Keratinocyte (primary cell): Measurements from ENCODE around the gene GNAL. TPM values are rescaled to one million over a fixed set of nuclear protein-coding genes. Genes with fewer than 3 reads are reported as not detected.
"Not testable (repeated sequence)": the region's sequence is repeated elsewhere in the genome, so short reads cannot be mapped to it uniquely, and the experiment has no call there.

ENCODE experiments used
- DNase-seq: peaks from one replicate; pipeline ENCODE4 v3.0.0-alpha.2; 2011; ENCODE audit warnings: low read depth, missing footprints, low spot score
- FAIRE-seq: peaks from 2 replicates; lab custom pipeline; 2011; peaks lifted over from hg19 to GRCh38; lab: Jason Lieb, UNC
- H2AFZ ChIP-seq: 2 replicates; pipeline ENCODE4 v1.6.0; 2012; ENCODE audit warnings: low read length, control low read depth, inconsistent platforms; ENCODE audit not compliant: control insufficient read depth
- H3K27ac ChIP-seq: 2 replicates; pipeline ENCODE4 v1.5.1; 2011; ENCODE audit warnings: low read length; ENCODE audit not compliant: control insufficient read depth, insufficient read depth
- H3K27me3 ChIP-seq: 3 replicates; pipeline ENCODE4 v1.6.0; 2011; ENCODE audit warnings: low read length; ENCODE audit not compliant: control insufficient read depth, insufficient read depth; ENCODE audit errors: extremely low read depth
- H3K36me3 ChIP-seq, 2 experiments: 2 replicates in 1 of 2; 3 replicates in 1 of 2; pipeline ENCODE4 v1.5.1; 2011; ENCODE audit warnings: low read length in 2 of 2, mild to moderate bottlenecking in 1 of 2; ENCODE audit not compliant: control insufficient read depth in 2 of 2, insufficient read depth in 2 of 2; ENCODE audit errors: extremely low read depth in 1 of 2
- H3K4me1 ChIP-seq: 3 replicates; pipeline ENCODE4 v1.5.1; 2011; ENCODE audit warnings: low read length; ENCODE audit not compliant: control insufficient read depth, insufficient read depth; ENCODE audit errors: extremely low read depth
- H3K4me2 ChIP-seq: 3 replicates; pipeline ENCODE4 v1.6.0; 2011; ENCODE audit warnings: low read depth, low read length; ENCODE audit not compliant: control insufficient read depth, insufficient read depth; ENCODE audit errors: extremely low read depth
- H3K4me3 ChIP-seq, 3 experiments: fragments of 200-600 bp in 1 of 3; sonication (generic) in 1 of 3; 2 replicates in 2 of 3; 3 replicates in 1 of 3; pipeline ENCODE4 v1.5.1; 2011 to 2016; ENCODE audit warnings: low read length in 3 of 3, mild to moderate bottlenecking in 3 of 3, control low read depth in 2 of 3, inconsistent platforms in 1 of 3, low read depth in 1 of 3, mixed read lengths in 1 of 3, mixed run types in 1 of 3, moderate library complexity in 1 of 3; ENCODE audit not compliant: control insufficient read depth in 2 of 3, insufficient read depth in 2 of 3; ENCODE audit errors: extremely low read depth in 1 of 3
- H3K79me2 ChIP-seq: 2 replicates; pipeline ENCODE4 v1.6.0; 2012; ENCODE audit warnings: low read length; ENCODE audit not compliant: control insufficient read depth, insufficient read depth
- H3K9ac ChIP-seq: 3 replicates; pipeline ENCODE4 v1.6.0; 2011; ENCODE audit warnings: low read length; ENCODE audit not compliant: control insufficient read depth, insufficient read depth; ENCODE audit errors: extremely low read depth
- H3K9me1 ChIP-seq: 3 replicates; pipeline ENCODE4 v1.6.0; 2011; ENCODE audit warnings: low read length; ENCODE audit not compliant: control insufficient read depth, insufficient read depth; ENCODE audit errors: extremely low read depth
- H3K9me3 ChIP-seq: 2 replicates; pipeline ENCODE4 v1.5.1; 2012; ENCODE audit warnings: low read depth, low read length; ENCODE audit not compliant: control insufficient read depth
- H4K20me1 ChIP-seq: 3 replicates; pipeline ENCODE4 v1.6.0; 2011; ENCODE audit warnings: low read length; ENCODE audit not compliant: control insufficient read depth, insufficient read depth; ENCODE audit errors: extremely low read depth
- CTCF ChIP-seq, 3 experiments: IDR thresholded peaks in 1 of 3; conservative IDR thresholded peaks in 1 of 3; optimal IDR thresholded peaks in 1 of 3; 2 replicates in 2 of 3; 3 replicates in 1 of 3; pipeline versions ENCODE3 to v1.5.1; 2011; ENCODE audit warnings: low read length in 3 of 3, mild to moderate bottlenecking in 3 of 3, moderate library complexity in 2 of 3, control low read depth in 1 of 3, inconsistent platforms in 1 of 3; ENCODE audit not compliant: insufficient read depth in 2 of 3; ENCODE audit errors: extremely low read depth in 1 of 3
- EZH2 ChIP-seq: IDR thresholded peaks from one replicate; pipeline ENCODE4 v1.6.1; 2012; ENCODE audit warnings: inconsistent platforms, mild to moderate bottlenecking, low read length, moderate library complexity
- dilution Hi-C: fragments of 300-500 bp; cut with MboI; formaldehyde crosslinking; loops from one replicate; pipeline ENCODE4 v1.7.0; 2020; ENCODE audit warnings: low sequenced_read_pairs; ENCODE audit not compliant: extremely low pct_ligation_motif_present
- polyA plus RNA-seq, 5 experiments: library from polyadenylated mRNA; depleted of rRNA in 3 of 5; stranded (reverse) in 3 of 5; stranded (forward) in 1 of 5; unstranded in 1 of 5; fragments of >200 nt; gene quantifications; 1 replicate in 1 of 5; 2 replicates in 3 of 5; 3 replicates in 1 of 5; pipeline versions ENCODE4 v1.2.1 to v1.2.3, GENCODE V29; 2011 to 2012; ENCODE audit warnings: missing spikeins in 2 of 5, low read depth in 1 of 5, low replicate concordance in 1 of 5

Gene GNAL
- polyA plus RNA-seq, 1 donor (not counting 4 experiments of a cell fraction or from before 2014, with no cell fraction given), result 30.0 TPM

GRCh38 chr18:11909061-11909455, 220.0 kb downstream of the GNAL start:
- Histone ChIP-seq H3K36me3 (peaks cover 0 to 2% of the 10 kb centered on the region in 2 experiments), H3K9ac (peak overlapping the region; percentile 93), H3K4me3 (peak overlapping the region; percentile 79 to 96 (median 95)), H3K9me1 (no peaks in the 10 kb centered on the region), H3K4me1 (peaks cover 11% of the 10 kb centered on the region), H3K79me2 (peaks cover 2% of the 10 kb centered on the region), H4K20me1 (no peaks in the 10 kb centered on the region), H2AFZ (peak overlapping the region; percentile 91), H3K27ac (peak overlapping the region; percentile 84), H3K27me3 (no peaks in the 10 kb centered on the region), H3K4me2 (peak overlapping the region; percentile 95), H3K9me3 (no peaks in the 10 kb centered on the region)
- TF ChIP-seq CTCF (optimal IDR thresholded peaks at IDR 0.05 in 1 of 3, IDR thresholded peaks at IDR 0.05 in 1 of 3, conservative IDR thresholded peaks at IDR 0.05 in 1 of 3; ENCODE audit: extremely low read depth in 1 of 3, insufficient read depth in 2 of 3, low read length in 3 of 3) (no peak), EZH2 (no peak)
- DNase-seq, result no peak
- dilution Hi-C loops, result no loop called here
- FAIRE-seq, result no peak

GRCh38 chr18:11909591-11910026, 220.5 kb downstream of the GNAL start:
- Histone ChIP-seq H2AFZ (peak overlapping the region; percentile 35), H3K4me3 (peak overlapping the region in 1 of 3 experiments; percentile 95), H3K4me2 (peak overlapping the region; percentile 95)

GRCh38 chr18:11916880-11917279, 227.8 kb downstream of the GNAL start:
- FAIRE-seq, H3K27me3 ChIP-seq, H3K9me3 ChIP-seq, H3K4me2 ChIP-seq, H2AFZ ChIP-seq, dilution Hi-C loops, H3K4me3 ChIP-seq, H3K36me3 ChIP-seq, H3K79me2 ChIP-seq, H4K20me1 ChIP-seq, DNase-seq, H3K27ac ChIP-seq, H3K9ac ChIP-seq, H3K9me1 ChIP-seq, H3K4me1 ChIP-seq: not testable (repeated sequence)

More at GRCh38 chr18:11909591-11910026, 220.5 kb downstream of the GNAL start:
- Histone ChIP-seq H3K79me2 (peaks cover 2% of the 10 kb centered on the region), H3K36me3 (peaks cover 0 to 2% of the 10 kb centered on the region in 2 experiments), H3K9me3 (no peaks in the 10 kb centered on the region), H3K4me1 (peaks cover 11% of the 10 kb centered on the region), H4K20me1 (no peaks in the 10 kb centered on the region), H3K9ac (peak overlapping the region; percentile 93), H3K27me3 (no peaks in the 10 kb centered on the region), H3K27ac (peak overlapping the region; percentile 84), H3K9me1 (no peaks in the 10 kb centered on the region)
- DNase-seq (no peak), FAIRE-seq (no peak)
- TF ChIP-seq CTCF (optimal IDR thresholded peaks at IDR 0.05 in 1 of 3, IDR thresholded peaks at IDR 0.05 in 1 of 3, conservative IDR thresholded peaks at IDR 0.05 in 1 of 3; ENCODE audit: extremely low read depth in 1 of 3, insufficient read depth in 2 of 3, low read length in 3 of 3) (no peak), EZH2 (no peak)
- dilution Hi-C loops, result no loop called here

- H3K9me1 ChIP-seq, H3K27me3 ChIP-seq, H3K4me2 ChIP-seq, H4K20me1 ChIP-seq, H3K4me3 ChIP-seq, H3K79me2 ChIP-seq, DNase-seq, H3K9me3 ChIP-seq, H3K27ac ChIP-seq, H3K9ac ChIP-seq, H3K4me1 ChIP-seq, H3K36me3 ChIP-seq, FAIRE-seq, H2AFZ ChIP-seq, dilution Hi-C loops: not testable (repeated sequence)
These were observed 230.5 kb downstream of the GNAL start for GRCh38 chr18:11919522-11919921.
